Esophagus squamous epithelium (tissue), 5 donors: ENCODE measurements around the gene ARHGEF37. TPM values are rescaled to one million over a fixed set of nuclear protein-coding genes. Genes with fewer than 3 reads are reported as not detected.
"Not testable (repeated sequence)": the region's sequence is repeated elsewhere in the genome, so short reads cannot be mapped to it uniquely, and the experiment has no call there.

Source experiments
- DNase-seq: peaks from one replicate; lab custom pipeline; 2025; lab: John Stamatoyannopoulos, UW
- H3K27ac ChIP-seq, 4 donors: fragments of 200-600 bp; sonication (generic); one replicate each; pipeline ENCODE4 v1.5.1; 2016 to 2019; ENCODE audit warnings: mild to moderate bottlenecking in 1 of 4
- H3K27me3 ChIP-seq, 4 donors: fragments of 200-600 bp; sonication (generic); 1 replicate in 3 of 4; 2 replicates in 1 of 4; pipeline versions ENCODE4 v1.5.1 to v1.6.0; 2017 to 2021; ENCODE audit warnings: antibody characterized with exemption in 1 of 4
- H3K36me3 ChIP-seq, 3 donors: fragments of 200-600 bp; sonication (generic); one replicate each; pipeline ENCODE4 v1.5.1; 2016 to 2019
- H3K4me1 ChIP-seq, 3 donors: fragments of 200-600 bp; sonication (generic); one replicate each; pipeline ENCODE4 v1.5.1; 2017 to 2019
- H3K4me3 ChIP-seq, 4 donors: fragments of 200-600 bp; sonication (generic); 1 replicate in 3 of 4; 2 replicates in 1 of 4; pipeline ENCODE4 v1.5.1; 2016 to 2019; ENCODE audit warnings: mild to moderate bottlenecking in 2 of 4, moderate library complexity in 1 of 4
- H3K9me3 ChIP-seq, 3 donors: fragments of 200-600 bp; sonication (generic); one replicate each; pipeline ENCODE4 v1.5.1; 2016 to 2019
- CTCF ChIP-seq, 6 experiments: fragments of 450-650 bp in 4 of 6; fragments of 200-600 bp in 2 of 6; sonication (generic) in 2 of 6; IDR thresholded peaks; one replicate each; pipeline ENCODE4 v1.5.1; 2016 to 2019; ENCODE audit warnings: antibody characterized with exemption in 6 of 6, mild to moderate bottlenecking in 4 of 6, moderate library complexity in 4 of 6
- POLR2A ChIP-seq, 4 donors: fragments of 450-650 bp; IDR thresholded peaks; one replicate each; pipeline ENCODE4 v1.6.1; 2017; ENCODE audit warnings: antibody characterized with exemption in 4 of 4, mild to moderate bottlenecking in 4 of 4, moderate library complexity in 3 of 4
- whole genome bisulfite sequencing, 2 donors: methylation state at CpG; one replicate each; pipeline ENCODE4 v1.1.5; 2018; 5-methylcytosine and 5-hydroxymethylcytosine counted together
- intact Hi-C: fragments of 100-400 bp; cut with DNase I; formaldehyde crosslinking; loops from one replicate; pipeline ENCODE4 v1.15.0; 2022
- total RNA-seq, 4 donors: library from RNA; depleted of rRNA; stranded (reverse); fragments of >200 nt; gene quantifications; one replicate each; pipeline ENCODE4 v1.1.0, GENCODE V29; 2016
- donor health status: DM: yes; HTN: yes; CAD: no.

The ARHGEF37 gene
- 10 to 100 TPM; 14.5 to 29.3 (median 18.0) TPM for total RNA-seq

GRCh38 chr5:149581192-149581861 is at the start of gene ARHGEF37:
Gene ARHGEF37, plus strand, starts transcription at chr5:149581498. Its CDS starts 16,272 bp downstream, at chr5:149597770.
- Histone ChIP-seq H3K4me3 (peak within 1 kb of the TSS; percentile 56 to 84 (median 60)), H3K9me3 (no peaks in the 10 kb centered on the region), H3K27me3 (no peaks in the 10 kb centered on the region), H3K27ac (peak within 1 kb of the TSS; percentile 91 to 96 (median 94)), H3K36me3 (no peaks in the 10 kb centered on the region), H3K4me1 (peaks cover 16 to 53% (median 33%) of the 10 kb centered on the region in 3 donors)
- TF ChIP-seq CTCF (IDR thresholded peaks at IDR 0.05) = no peak
- TF ChIP-seq POLR2A (IDR thresholded peaks at IDR 0.05) = peak in 2 of 4 donors; percentile 62 to 65
- 0% methylated on average over 8 to 35 of the region's 56 CpGs for WGBS, 2 donors
- no peak for DNase-seq
- intact Hi-C loops = no loop called here

- no peak for DNase-seq
- Histone ChIP-seq H3K27me3 (no peaks in the 10 kb centered on the region), H3K9me3 (no peaks in the 10 kb centered on the region), H3K4me1 (peaks cover 22 to 100% (median 53%) of the 10 kb centered on the region in 3 donors), H3K27ac (no peak overlapping the region), H3K36me3 (peaks cover 5 to 52% (median 8%) of the 10 kb centered on the region in 3 donors), H3K4me3 (no peak overlapping the region)
- TF ChIP-seq CTCF (IDR thresholded peaks at IDR 0.05) = no peak
- TF ChIP-seq POLR2A (IDR thresholded peaks at IDR 0.05) = no peak
- intact Hi-C loops = no loop called here
- WGBS, 2 donors = 69 to 89% methylated on average over 7 of the region's 7 CpGs
Observed at GRCh38 chr5:149532413-149532812, 48.9 kb upstream of the ARHGEF37 start.

GRCh38 chr5:149535787-149536186 is 45.5 kb upstream of the ARHGEF37 start:
- H3K27ac ChIP-seq = peak overlapping the region in 1 of 4 donors; percentile 25
- H3K4me1 ChIP-seq = peaks cover 10 to 100% (median 34%) of the 10 kb centered on the region in 3 donors
- intact Hi-C loops, DNase-seq, H3K27me3 ChIP-seq, H3K9me3 ChIP-seq, H3K4me3 ChIP-seq: not testable (repeated sequence)
- H3K36me3 ChIP-seq = peaks cover 8 to 83% (median 9%) of the 10 kb centered on the region in 3 donors
- 67 to 70% methylated on average over 4 to 6 of the region's 6 CpGs for WGBS, 2 donors

- Histone ChIP-seq H3K27me3 (no peaks in the 10 kb centered on the region), H3K36me3 (peaks cover 8 to 86% (median 13%) of the 10 kb centered on the region in 3 donors), H3K4me1 (peaks cover 15 to 100% (median 49%) of the 10 kb centered on the region in 3 donors), H3K9me3 (no peaks in the 10 kb centered on the region), H3K27ac (no peak overlapping the region), H3K4me3 (no peak overlapping the region)
- no peak for DNase-seq
- TF ChIP-seq CTCF (IDR thresholded peaks at IDR 0.05) (no peak), POLR2A (IDR thresholded peaks at IDR 0.05) (no peak)
- intact Hi-C loops = no loop called here
- 44 to 54% methylated on average over 1 of the region's 1 CpG for WGBS, 2 donors
Observed at GRCh38 chr5:149537374-149537975, 43.8 kb upstream of the ARHGEF37 start.

- Histone ChIP-seq H3K36me3 (peaks cover 8 to 92% (median 14%) of the 10 kb centered on the region in 3 donors), H3K4me1 (peaks cover 35 to 100% (median 71%) of the 10 kb centered on the region in 3 donors), H3K27me3 (no peaks in the 10 kb centered on the region), H3K4me3 (no peak overlapping the region), H3K9me3 (no peaks in the 10 kb centered on the region), H3K27ac (peak overlapping the region in 2 of 4 donors; percentile 2 to 4)
- WGBS, 2 donors = 61 to 62% methylated on average over 3 of the region's 3 CpGs
- TF ChIP-seq POLR2A (IDR thresholded peaks at IDR 0.05) (no peak), CTCF (IDR thresholded peaks at IDR 0.05) (no peak)
- intact Hi-C loops = no loop called here
- DNase-seq = no peak
Observed at GRCh38 chr5:149540089-149540488, 41.2 kb upstream of the ARHGEF37 start.
